ENCODE measurements around the gene CYTH4. TPM values are rescaled to one million over a fixed set of nuclear protein-coding genes. Genes with fewer than 3 reads are reported as not detected.

The CYTH4 gene
- total and polyA plus RNA-seq, 2 of the 8 experiments (the other 6 are each of a cell fraction or from before 2014, with no cell fraction given), result 0.09 TPM; not detected in 1

DNA sequence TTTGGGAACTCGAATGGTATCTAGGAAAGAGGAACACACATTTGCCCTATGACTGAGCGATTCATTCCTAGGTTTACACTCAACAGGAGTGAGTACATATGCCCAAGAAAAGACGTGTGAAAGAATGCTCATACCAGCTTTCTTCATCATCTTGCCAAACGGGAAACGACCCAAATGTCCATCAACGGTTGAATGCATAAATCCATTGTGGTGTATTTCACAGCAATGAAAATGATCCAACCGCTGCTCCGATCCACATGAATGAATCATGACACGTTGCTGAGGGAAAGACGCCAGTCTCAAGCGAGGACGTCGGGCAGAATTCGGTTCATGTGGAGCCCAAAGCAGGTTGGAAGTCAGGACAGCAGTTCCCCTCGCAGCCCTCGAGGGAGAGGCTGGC, 71.5 kb downstream of the CYTH4 start:
- Histone ChIP-seq H4K91ac (replicated peaks; ENCODE audit: insufficient read length, low read length) (no peak overlapping the region), H2AK5ac (ENCODE audit: low read depth, low read length) (no peak overlapping the region), H2BK20ac (ENCODE audit: low read length) (no peak overlapping the region), H3K27ac (ENCODE audit: low read depth, low read length) (no peak overlapping the region), H4K5ac (ENCODE audit: insufficient read length, low read depth, low read length) (no peak overlapping the region), H2AFZ (ENCODE audit: low read length) (no peak overlapping the region), H3K4ac (replicated peaks; ENCODE audit: insufficient read length, low read depth, low read length) (no peak overlapping the region), H2BK120ac (replicated peaks; ENCODE audit: low read depth, low read length) (no peak overlapping the region), H3K56ac (replicated peaks; ENCODE audit: insufficient read length, low read depth, low read length) (no peak overlapping the region), H4K8ac (ENCODE audit: extremely low read depth, insufficient read depth, low read length) (no peak overlapping the region), H3K4me3 (ENCODE audit: extremely low read depth in 1 of 4, insufficient read depth in 2 of 4, low read depth in 3 of 4, low read length in 4 of 4) (no peak overlapping the region), H3K36me3 (ENCODE audit: control insufficient read depth in 2 of 4, insufficient read depth in 4 of 4, low read length in 3 of 4) (no peaks in the 10 kb centered on the region), H4K20me1 (replicated peaks in 1 of 2; ENCODE audit: control insufficient read depth in 1 of 2, insufficient read depth in 2 of 2, low read length in 2 of 2) (no peaks in the 10 kb centered on the region), H3K27me3 (replicated peaks in 1 of 4; ENCODE audit: control insufficient read depth in 3 of 4, extremely low read depth in 1 of 4, insufficient read depth in 3 of 4, low read length in 3 of 4) (no peaks in the 10 kb centered on the region), H3K9me3 (ENCODE audit: insufficient read depth in 2 of 2, low read depth in 1 of 2, low read length in 1 of 2) (no peaks in the 10 kb centered on the region), H3K79me1 (ENCODE audit: low read depth, low read length) (no peaks in the 10 kb centered on the region), H3K79me2 (ENCODE audit: control insufficient read depth in 1 of 2, insufficient read depth in 2 of 2, low read length in 2 of 2) (no peaks in the 10 kb centered on the region), H2BK5ac (ENCODE audit: low read depth, low read length) (no peak overlapping the region), H3K14ac (ENCODE audit: insufficient read length) (no peak overlapping the region), H2BK15ac (ENCODE audit: low read length) (no peak overlapping the region), H2BK12ac (ENCODE audit: low read depth, low read length) (no peak overlapping the region), H3K4me1 (replicated peaks in 1 of 4; ENCODE audit: control insufficient read depth in 3 of 4, insufficient read depth in 4 of 4, low read length in 3 of 4) (no peaks in the 10 kb centered on the region), H3K9ac (replicated peaks in 1 of 4; ENCODE audit: extremely low read depth in 1 of 4, low read depth in 3 of 4, low read length in 3 of 4) (no peak overlapping the region), H3K23me2 (ENCODE audit: low read depth, low read length) (no peaks in the 10 kb centered on the region; the same call in 1 of the 2 replicates), H3K18ac (ENCODE audit: extremely low read depth, low read length) (no peak overlapping the region), H3K23ac (ENCODE audit: insufficient read length) (no peak overlapping the region), H3K4me2 (ENCODE audit: insufficient read depth in 1 of 2, low read depth in 2 of 2, low read length in 2 of 2) (no peak overlapping the region)
- 86% methylated on average over 16 of the region's 16 CpGs; no CpG with 5 or more reads in 1 of the 2 experiments for WGBS, 2 experiments (ENCODE audit: extremely low coverage in 1 of 2, insufficient coverage in 1 of 2, insufficient read length in 1 of 2, insufficient replicate concordance in 2 of 2, low coverage in 1 of 2, low lambda C conversion rate in 2 of 2, missing lambda C conversion rate in 1 of 2)
- POLR2A ChIA-PET (ENCODE audit: partially characterized antibody), result no interaction called here
- CTCF ChIA-PET (ENCODE audit: partially characterized antibody), result interaction anchor here (1.2 to 1.4 kb wide), 3 partner anchors 37 to 105 kb away, joined by 3 to 5 read pairs (median 3); no protein-coding TSS in a partner anchor
- DNase-seq (ENCODE audit: low read depth in 1 of 2, low spot score in 2 of 2) (no peak), FAIRE-seq (no peak)
- no peak for TF ChIP-seq YY1 (IDR thresholded peaks at IDR 0.05; ENCODE audit: low read depth, low read length)
- TF ChIP-seq SAP30 (IDR thresholded peaks at IDR 0.05; ENCODE audit: insufficient read depth, insufficient replicate concordance, low read length), result no peak
- no peak for TF ChIP-seq GABPA (IDR thresholded peaks at IDR 0.05; ENCODE audit: borderline replicate concordance, insufficient read depth, low read length)
- no peak for TF ChIP-seq CHD2 (IDR thresholded peaks at IDR 0.05; ENCODE audit: low read length)
- TF ChIP-seq CHD1 (IDR thresholded peaks at IDR 0.05; ENCODE audit: low read depth, low read length), result no peak
- TF ChIP-seq SRF (IDR thresholded peaks at IDR 0.05; ENCODE audit: low read depth, low read length), result no peak
- TF ChIP-seq PHF8 (conservative IDR thresholded peaks at IDR 0.05; ENCODE audit: low read depth, low read length), result no peak
- TF ChIP-seq, protein P1, sequence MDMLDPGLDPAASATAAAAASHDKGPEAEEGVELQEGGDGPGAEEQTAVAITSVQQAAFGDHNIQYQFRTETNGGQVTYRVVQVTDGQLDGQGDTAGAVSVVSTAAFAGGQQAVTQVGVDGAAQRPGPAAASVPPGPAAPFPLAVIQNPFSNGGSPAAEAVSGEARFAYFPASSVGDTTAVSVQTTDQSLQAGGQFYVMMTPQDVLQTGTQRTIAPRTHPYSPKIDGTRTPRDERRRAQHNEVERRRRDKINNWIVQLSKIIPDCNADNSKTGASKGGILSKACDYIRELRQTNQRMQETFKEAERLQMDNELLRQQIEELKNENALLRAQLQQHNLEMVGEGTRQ (IDR thresholded peaks at IDR 0.05; ENCODE audit: low read length), result no peak

Data from H1 (cell line).